ENCODE measurements around the gene MARK4. TPM values are rescaled to one million over a fixed set of nuclear protein-coding genes. Genes with fewer than 3 reads are reported as not detected.
"Not testable (repeated sequence)": the region's sequence is repeated elsewhere in the genome, so short reads cannot be mapped to it uniquely, and the experiment has no call there.

Gene MARK4
- total RNA-seq, 1 experiment from 2014 or later = 28.1 TPM

DNA sequence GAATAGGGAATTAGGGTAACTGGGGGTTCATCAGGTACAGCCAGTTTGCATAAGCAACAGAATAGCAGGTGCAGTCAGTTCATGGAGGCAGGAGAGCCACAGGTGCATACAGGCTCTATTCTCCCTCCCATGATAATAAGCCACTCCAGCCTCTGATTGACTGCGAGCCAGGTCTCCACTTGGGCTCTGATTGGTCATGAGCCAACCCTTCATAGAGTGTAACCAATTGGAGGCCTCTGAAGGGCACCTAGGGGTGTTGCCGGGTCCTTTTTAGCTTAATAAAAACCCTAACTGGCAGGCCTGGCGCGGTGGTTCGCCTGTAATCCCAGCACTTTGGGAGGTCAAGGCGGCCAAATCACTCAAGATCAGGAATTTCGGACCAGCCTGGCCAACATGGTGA lies 80.3 kb downstream of the MARK4 start:
- DNase-seq (ENCODE audit: extremely low read depth, low read depth) = no peak

GRCh38 chr19:45333609-45334303 lies 82.7 kb downstream of the MARK4 start:
- DNase-seq (ENCODE audit: extremely low read depth, low read depth) = no peak

DNA sequence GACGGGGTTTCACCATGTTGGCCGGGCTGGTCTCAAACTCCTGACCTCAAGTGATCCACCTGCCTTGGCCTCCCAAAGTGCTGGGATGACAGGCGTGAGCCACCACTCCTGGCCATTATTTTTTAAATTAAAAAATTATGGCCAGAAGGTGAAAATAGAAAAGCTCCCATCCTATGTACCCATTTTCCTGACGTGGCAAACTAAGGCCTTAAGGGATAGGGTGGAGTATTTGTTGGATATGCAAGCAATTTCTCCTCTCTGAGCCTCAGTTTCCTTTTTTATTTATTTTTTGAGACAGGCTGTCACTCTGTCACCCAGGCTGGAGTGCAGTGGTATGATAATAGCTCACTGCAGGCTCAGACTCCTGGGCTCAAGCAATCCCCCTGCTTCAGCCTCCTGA lies 83.8 kb downstream of the MARK4 start:
- DNase-seq (ENCODE audit: extremely low read depth, low read depth) = not testable (repeated sequence)

DNA sequence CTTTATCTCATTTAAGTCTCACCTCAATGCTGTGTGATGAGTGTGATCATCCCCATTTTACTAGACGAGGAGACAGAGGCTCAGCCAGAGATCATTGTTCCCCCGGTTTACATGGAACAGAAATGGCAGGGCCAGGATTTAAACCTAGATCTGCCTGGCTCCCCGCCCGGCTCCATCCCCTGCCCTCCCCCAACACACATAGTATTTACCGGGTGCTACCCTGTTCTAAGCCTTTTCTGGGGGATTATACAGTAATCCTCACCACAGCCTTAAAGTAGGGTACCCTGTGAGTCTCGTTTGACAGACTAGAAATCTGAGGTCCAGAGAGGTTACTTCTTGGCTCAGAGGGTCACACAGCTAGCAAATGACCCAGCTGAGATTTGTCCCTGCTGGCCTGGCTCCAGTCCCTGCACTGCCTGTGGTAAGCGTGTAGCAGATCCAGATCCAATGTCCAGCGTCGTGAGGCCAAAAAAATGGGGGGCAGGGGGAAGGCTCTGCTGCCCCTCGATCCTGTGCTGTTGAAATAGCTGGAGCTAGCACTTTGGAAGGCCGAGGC lies 85.7 kb downstream of the MARK4 start:
- no peak for DNase-seq (ENCODE audit: extremely low read depth, low read depth)

DNA sequence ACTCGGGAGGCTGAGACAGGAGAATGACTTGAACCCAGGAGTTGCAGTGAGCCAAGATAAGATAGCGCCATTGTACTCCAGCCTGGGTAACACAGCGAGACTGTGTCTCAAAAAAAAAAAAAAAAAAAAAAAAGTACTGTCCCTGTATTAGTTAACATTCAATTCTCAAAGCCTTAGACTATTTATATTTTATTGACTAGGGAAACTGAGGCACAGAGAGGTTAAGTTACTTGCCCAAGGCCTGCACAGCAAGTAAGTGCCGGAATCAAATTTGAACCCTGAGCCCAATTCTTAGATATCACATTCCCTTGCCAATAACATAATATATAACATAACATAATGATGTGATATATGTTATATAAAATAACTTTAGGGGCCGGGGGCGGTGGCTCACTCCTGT lies 88.6 kb downstream of the MARK4 start:
- no peak for DNase-seq (ENCODE audit: extremely low read depth, low read depth)

DNA sequence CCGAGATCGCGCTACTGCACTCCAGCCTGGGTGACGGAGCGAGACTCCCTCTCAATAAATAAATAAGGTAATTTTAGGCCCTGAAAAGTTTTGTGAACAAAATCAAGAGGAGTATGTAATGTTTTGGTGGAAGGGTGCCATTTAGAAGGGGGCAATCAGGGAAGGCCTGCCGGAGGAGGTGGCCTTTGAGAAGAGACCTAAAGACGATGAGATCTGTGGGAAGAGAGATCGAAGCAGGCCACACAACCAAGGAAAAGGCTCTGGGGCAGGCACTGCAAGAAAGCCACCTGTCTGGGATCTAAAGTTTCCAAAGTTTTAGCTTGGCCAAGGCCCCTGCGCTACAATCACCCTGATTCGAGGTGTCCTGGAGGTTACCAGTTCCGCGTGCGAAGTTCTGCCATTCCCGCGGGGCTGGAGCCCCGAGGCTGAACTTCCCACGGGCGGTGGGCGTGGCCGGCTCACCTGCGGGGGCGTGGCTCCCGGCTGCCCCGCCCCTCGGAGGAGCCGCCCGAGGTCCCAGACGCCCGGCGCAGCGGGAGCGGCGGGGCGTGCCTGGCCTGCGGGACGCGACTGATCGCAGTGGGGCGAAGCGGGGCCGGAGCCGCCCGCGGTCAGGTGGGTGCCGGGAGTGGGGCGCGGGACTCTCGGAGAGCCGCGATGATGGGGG lies 89.3 kb downstream of the MARK4 start, which contains the start of gene KLC3:
KLC3 (plus strand) TSS at position 519 of the 667 bp plus-strand sequence. CDS start 4,792 bp downstream, outside the sequence.
- no peak for DNase-seq (ENCODE audit: extremely low read depth, low read depth)

DNA sequence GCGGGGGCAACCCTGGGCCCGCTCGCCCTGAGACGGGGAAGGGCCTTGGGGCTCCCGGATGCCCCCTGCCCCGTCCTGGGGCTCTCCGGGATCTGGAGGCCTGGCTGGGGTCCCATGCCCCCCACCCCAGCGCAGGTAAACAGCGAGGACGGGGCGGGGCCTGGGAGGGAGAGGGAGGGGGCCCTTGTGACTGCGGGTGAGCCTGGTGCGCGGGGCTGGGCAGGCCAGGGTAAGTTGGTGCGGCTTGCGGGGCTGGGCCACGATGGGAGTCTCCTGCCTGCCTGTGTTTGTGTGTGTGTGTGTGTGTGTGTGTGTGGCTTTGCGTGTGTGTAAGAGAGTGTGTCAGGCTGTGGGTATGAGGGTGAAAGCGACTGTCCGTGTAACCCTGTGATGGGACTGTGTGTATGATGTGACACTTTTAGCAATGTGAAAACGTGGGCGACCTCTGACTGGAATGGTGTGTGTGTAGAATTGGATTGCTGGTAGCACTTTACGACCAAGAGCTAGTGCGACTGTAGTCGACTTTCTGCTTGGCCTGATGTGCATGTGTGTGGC lies 89.9 kb downstream of the MARK4 start:
- DNase-seq (ENCODE audit: extremely low read depth, low read depth) = no peak

- DNase-seq (ENCODE audit: extremely low read depth, low read depth) = no peak
Observed at GRCh38 chr19:45342911-45343310, 91.8 kb downstream of the MARK4 start.

GRCh38 chr19:45344621-45345505 lies 93.8 kb downstream of the MARK4 start:
- no peak for DNase-seq (ENCODE audit: extremely low read depth, low read depth)

GRCh38 chr19:45345506-45345860 lies 94.4 kb downstream of the MARK4 start:
- no peak for DNase-seq (ENCODE audit: extremely low read depth, low read depth)

DNA sequence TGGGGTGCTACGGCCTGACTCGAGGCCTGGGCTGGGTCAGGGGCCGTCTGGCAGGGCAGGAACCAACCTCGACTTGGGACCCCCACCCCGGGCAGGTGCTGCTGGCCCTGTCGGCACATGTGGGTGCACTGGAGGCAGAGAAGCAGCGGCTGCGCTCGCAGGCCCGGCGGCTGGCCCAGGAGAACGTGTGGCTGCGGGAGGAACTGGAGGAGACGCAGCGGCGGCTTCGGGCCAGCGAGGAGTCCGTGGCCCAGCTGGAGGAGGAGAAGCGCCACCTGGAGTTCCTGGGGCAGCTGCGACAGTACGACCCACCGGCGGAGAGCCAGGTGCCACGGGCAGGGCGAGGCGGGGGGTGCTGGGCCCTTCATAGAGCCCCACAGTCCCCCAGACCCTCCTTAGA lies 95.4 kb downstream of the MARK4 start:
- no peak for DNase-seq (ENCODE audit: extremely low read depth, low read depth)

- no peak for DNase-seq (ENCODE audit: extremely low read depth, low read depth)
Observed at GRCh38 chr19:45347570-45348366, 96.7 kb downstream of the MARK4 start.

- no peak for DNase-seq (ENCODE audit: extremely low read depth, low read depth)
Observed at GRCh38 chr19:45348367-45349125, 97.5 kb downstream of the MARK4 start.

GRCh38 chr19:45349126-45349415 lies 98.0 kb downstream of the MARK4 start:
- no peak for DNase-seq (ENCODE audit: extremely low read depth, low read depth)

DNA sequence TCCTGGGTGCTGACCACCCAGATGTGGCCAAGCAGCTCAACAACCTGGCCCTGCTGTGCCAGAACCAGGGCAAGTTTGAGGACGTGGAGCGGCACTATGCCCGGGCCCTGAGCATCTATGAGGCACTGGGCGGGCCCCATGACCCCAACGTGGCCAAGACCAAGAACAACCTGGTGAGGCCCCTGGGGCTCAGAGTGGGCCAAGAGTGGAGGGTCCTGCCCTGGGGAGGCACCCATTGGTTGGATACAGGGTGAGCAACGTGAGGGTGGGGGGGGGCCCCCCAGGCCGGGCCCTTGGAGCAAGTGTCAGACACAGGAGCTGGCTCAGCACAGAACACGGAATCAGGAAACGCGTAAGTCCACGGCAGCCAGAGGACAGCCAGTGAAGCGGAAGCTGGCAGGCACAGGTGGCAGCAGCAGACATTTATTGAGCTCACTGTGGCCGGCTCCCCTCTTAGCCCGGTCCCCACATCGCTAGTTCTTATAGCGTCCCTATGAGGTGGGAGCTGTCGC lies 98.4 kb downstream of the MARK4 start:
- DNase-seq (ENCODE audit: extremely low read depth, low read depth) = no peak

- no peak for DNase-seq (ENCODE audit: extremely low read depth, low read depth)
Observed at GRCh38 chr19:45350477-45351058, 99.5 kb downstream of the MARK4 start.

DNA sequence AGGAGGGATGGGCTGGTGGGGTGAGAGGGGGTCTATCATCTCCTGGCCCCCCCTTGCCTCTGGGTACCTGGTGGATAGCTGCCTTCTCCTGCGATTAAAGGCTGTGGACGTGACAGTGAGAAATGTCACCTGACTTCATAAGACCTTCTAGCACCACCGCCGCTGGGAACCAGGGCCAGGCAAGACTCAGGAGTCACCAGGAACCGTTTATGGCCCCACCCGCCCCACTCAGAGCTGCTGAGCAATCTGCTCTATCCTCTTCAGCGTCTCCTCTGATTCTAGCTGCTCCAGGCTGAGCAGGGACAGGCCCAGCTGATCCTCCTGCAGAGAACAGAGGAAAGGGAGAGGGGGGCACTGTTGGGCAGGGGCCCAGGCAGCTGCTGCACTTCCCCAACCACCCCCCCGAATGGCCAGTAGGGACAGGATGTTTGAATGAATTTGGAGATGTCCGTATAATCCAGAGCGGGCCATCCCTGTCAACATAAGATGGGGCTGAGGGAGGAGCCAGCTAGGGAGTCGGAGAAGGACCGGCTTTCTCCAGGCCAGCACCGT lies 100.4 kb downstream of the MARK4 start:
- no peak for DNase-seq (ENCODE audit: extremely low read depth, low read depth)

DNA sequence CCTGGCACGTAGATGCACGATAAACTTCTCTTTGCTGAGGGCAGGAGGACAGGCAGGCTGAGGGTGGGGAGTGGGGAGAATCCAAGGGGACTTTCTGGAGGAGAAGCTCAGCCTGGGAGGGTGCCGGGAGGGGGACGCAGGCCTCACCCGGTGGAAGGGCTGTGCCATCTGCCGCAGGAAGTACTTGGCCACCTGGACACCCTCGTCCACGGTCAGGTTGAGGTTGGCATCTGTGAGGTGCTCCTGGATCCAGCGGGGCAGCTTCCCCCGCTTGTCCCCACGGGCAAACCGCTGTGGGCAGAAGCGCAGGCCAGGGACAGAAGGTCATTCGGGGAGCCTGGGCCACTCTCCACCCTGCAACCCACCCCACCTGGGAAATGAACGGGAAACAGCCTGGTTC lies 101.0 kb downstream of the MARK4 start:
- no peak for DNase-seq (ENCODE audit: extremely low read depth, low read depth)

DNA sequence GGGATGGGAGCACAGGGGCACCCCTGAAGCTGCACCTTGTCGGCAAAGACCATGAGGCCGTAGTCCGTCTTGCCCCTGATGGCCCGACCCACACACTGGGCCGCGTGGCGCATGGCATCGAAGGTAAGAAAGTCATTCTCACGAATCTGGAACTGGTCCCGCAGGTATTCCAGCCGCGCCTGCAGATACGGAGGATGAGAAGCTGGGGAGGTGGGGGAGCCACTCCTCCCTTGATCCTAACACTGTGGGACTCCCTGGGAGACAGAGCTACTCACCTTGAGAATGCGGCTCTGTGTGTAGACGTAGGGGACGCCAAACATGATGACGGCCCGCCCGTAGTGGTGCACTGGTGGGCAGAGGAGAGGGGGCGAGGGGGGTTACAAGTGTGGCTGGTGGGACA lies 101.4 kb downstream of the MARK4 start:
- DNase-seq (ENCODE audit: extremely low read depth, low read depth) = no peak
